Activated CD4-positive, alpha-beta T cell treated with anti-CD3 and anti-CD28 coated beads, Interleukin-10, Interleukin-2, amounts not matched to agents 100 ng/mL and 50 ng/mL, durations not matched to agents 16 hours and 8 hours (primary cell): ENCODE measurements around the gene MYH9.
A peak's percentile ranks its signal among the peaks of the same experiment; 100 is the strongest.
"Not testable (repeated sequence)": the region's sequence is repeated elsewhere in the genome, so short reads cannot be mapped to it uniquely, and the experiment has no call there.

Experiments
- DNase-seq: peaks from one replicate; pipeline ENCODE4 v3.0.0-alpha.2; 2020

Gene MYH9

DNA sequence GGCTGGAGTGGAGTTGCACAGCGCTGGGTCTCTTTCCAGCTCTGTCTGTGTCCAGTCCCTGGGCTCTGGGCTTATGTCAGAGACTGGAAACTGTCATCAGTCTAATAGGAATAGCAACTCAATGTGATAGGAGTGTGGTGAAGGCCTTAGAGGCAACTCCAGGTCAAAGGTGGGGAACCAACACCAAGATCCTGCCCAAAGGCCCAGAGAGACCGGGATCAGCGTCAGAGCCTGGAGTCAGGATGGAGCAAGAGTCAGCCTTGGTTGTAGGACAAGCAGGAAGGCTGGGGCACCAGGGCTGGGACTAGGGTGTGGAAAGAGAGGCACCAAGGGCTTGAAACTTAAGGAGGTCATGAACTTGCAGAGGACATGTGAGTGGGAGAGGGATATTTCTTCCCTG, 125.5 kb downstream of the MYH9 start:
- DNase-seq, result not testable (repeated sequence)

DNA sequence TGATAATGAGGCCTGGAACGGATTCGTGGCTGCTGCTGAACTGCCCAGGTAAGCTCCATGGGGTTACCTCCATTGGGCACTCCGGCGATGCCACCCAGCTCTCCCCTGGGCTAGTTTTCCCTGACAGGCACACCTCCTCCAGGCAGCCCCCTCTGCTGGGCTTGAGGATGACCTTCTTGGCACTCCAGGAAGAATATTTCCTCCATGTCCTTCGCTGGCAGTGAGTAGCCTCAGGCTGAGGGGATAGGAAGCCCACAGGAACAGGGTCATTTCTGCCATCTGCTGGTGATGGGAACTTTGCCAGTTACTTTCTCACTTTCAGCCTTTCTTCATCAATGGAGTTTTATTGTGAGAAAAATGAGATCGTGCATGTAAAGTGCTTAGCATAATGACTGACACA, 126.1 kb downstream of the MYH9 start:
- DNase-seq, result not testable (repeated sequence)

DNA sequence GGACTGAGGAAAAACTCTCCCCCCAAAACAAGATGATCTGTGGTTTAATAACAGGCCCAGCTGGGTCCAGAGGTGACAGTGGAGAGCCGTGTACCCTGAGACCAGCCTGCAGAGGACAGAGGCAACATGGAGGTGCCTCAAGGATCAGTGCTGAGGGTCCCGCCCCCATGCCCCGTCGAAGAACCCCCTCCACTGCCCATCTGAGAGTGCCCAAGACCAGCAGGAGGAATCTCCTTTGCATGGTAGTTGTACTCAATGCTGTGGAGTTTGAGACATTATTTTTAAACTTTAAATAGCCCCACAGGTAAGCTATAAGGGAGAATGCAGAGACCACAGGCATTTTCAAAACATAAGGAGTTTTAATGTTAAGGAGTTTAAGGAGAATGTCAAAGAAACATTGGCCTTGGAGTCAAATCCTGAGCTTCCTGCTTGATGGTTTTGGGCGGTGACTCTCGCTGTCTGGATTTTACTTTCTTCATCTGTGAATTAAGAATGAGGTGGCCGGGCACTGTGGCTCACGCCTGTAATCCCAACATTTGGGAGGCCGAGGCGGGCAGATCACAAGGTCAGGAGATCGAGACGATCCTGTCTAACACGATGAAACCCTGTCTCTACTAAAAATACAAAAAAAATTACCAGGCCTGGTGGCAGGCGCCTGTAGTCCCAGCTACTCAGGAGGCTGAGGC, 128.0 kb downstream of the MYH9 start:
- no peak for DNase-seq

DNA sequence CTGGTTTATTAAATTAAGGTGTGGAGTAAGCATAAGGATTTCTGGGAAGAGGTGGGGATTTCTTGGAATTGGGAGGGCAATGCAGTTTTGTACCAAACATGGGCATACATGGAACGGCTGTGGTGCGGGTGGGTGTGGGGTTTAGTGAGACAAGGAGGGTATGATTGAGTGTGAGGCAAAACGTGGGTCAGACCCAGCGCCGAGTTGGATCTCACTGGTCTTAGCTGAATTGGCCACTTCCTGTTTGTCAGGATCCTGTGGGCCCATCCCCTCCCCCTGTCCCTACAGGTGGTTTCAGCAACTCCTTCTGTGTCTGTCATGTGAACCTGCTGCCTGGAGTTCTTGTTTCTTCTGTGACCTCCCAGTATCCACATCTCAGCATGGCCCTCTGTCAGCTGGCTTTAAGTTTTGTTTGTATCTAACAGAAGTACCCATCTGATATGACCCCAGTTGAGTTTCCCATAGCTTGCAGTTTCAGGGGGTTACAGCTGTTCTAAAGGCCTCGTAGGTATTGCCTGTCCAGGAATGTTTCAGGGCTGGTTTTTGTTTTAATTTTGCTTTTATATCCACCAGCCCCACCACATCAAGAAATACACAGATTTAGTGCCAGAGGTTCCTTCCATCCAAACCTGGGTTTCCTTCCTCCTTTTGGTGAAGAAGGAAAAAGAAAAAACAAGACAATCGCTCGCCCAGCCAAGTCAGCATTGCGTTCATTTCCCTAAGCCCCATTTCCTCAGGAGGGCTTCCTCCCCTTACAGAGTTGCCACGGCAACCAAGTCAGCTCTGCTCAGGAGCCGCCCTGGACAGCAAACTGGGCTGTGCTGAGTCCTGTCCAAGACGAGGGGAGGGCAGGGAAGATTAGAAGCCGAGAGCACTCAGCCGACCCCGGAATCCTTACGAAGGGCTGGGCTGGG, 128.8 kb downstream of the MYH9 start:
- peak; percentile 65 for DNase-seq

GRCh38 chr22:36257948-36258670, 129.7 kb downstream of the MYH9 start:
- DNase-seq, result no peak

- no peak for DNase-seq
These were observed 130.5 kb downstream of the MYH9 start for GRCh38 chr22:36257308-36257707.

GRCh38 chr22:36256478-36256877, 131.3 kb downstream of the MYH9 start:
- DNase-seq, result no peak

- DNase-seq, result not testable (repeated sequence)
These were observed 132.2 kb downstream of the MYH9 start for GRCh38 chr22:36255572-36255971.

DNA sequence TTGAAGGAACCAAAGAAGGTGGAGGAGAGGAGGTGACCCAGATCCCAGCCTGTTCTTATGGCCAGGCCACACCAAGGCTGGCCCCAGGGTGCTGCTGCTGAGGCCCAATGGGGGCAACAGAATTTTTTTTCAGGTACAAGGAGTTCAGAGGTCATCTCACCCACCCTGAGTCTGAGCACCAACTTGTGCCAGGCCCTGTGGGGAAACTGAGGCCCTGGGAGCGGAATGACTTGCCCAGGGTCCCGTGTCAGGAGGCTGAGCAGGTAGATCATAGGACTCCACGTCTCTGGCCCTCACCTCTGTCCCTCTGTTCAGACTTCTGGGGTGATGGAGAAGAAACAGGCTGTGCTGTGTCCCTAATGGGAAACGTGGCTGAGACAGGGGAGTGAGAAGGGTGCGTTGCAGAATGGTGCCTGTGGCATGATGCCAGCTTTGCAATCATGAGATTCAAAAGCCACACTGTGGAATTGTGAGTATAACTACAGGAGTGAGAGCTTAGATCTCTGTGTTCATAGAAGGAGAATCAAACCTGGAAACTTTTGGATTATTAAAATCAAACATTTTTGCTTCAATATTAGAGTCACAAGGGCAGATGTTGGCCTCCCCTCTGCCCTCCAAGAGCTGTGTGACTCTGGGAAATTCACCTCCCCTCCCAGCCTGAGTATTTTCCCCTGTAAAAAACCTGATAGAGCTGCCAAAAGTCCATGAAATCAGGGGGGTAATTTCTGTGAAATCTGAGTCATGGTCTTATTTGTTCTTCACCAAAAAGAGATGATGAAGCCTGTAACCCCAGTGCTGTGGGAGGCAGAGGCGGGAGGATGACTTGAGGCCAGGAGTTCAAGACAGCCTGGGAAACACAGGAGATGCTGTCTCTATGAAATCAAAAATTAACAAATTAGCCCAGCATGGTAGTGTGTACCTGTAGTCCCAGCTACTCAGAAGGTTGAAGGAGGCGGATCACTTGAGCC, 134.0 kb downstream of the MYH9 start:
- DNase-seq, result no peak

DNA sequence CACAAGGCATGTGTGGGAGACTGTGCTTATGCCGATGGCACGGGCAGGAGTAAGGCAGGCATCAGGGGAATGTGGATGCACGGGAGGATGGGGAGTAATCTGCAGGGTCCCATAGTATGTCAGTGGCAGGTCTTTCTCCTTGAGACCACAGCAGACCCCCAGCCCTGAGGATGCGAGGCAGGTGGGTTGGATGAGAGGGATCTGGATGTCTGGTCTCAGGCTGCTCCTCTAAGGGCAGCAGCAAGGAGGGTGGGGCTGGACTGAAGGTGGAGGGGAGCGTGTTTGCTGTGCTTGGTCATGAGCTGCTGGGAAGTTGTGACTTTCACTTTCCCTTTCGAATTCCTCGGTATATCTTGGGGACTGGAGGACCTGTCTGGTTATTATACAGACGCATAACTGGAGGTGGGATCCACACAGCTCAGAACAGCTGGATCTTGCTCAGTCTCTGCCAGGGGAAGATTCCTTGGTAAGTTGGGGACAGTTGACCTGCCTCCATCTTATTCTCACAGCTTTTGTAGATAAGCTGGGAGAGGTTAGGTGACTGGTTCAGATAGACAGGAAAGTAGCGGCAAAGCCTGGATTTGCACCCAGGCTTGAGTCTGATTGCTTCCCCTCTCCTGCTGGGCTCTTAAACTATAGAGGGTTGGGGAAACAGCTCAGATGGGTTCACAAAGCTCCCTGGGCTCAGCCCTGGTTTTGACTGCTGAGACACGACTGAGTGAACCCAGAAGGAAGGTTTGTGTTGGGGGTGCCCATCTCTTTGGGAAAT, 134.8 kb downstream of the MYH9 start, which contains the start of gene APOL1:
APOL1 (plus strand) TSS at position 380 of the 769 bp plus-strand sequence. CDS start 1,823 bp downstream, outside the sequence.
- peak; percentile 78 for DNase-seq

DNA sequence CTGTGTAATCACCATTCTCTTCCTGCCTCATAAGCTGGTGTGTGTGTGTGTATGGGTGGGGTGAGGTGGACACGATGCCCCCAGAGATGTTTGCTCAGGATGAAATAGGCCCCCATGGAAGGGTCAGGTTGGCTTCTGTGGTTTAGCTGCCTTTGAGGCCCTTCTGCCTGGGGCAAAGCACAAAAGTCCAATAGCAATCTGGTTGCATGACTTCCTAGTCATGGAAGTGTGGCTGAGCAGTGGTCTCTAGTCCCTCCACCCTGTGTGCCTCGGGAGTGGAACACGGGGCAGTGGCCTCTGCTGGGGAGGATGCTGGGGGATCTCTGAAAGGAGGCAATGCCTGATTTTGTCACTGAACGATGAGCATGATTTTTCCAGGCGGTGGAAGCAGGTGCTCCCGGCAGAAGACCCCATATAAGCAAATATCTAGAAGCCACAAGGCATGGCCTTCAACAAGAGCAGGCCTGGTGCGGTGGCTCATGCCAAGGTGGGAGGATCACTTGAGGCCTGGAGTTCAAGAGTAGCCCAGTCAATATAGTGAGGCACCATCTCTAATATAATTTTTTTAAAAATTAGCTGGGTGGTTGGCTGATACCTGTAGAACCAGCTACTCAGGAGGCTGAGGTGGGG, 135.7 kb downstream of the MYH9 start:
- DNase-seq, result not testable (repeated sequence)

DNA sequence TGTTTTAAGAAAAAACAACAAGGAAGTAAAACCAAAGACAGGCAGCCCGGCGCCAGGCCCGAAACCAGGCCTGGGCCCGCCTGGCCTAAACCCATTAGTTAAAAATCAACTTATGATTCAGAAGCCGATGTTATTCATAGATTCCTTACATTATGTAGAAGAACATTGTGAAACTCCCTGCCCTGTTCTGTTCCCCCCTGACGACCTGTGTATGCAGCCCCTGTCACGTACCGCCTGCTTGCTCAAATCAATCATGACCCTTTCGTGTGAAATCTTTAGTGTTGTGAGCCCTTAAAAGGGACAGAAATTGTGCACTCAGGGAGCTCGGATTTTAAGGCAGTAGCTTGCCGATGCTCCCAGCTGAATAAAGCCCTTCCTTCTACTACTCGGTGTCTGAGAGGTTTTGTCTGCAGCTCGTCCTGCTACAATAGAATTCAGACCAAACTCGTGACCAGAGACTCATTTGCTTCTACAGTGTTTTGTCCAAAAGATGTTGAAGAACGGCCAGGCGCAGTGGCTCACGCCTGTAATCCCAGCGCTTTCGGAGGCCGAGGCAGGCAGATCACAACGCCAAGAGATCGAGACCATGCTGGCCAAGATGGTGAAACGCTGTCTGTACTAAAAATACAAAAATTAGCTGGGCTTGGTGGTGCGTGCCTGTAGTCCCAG, 137.3 kb downstream of the MYH9 start:
- DNase-seq, result not testable (repeated sequence)

DNA sequence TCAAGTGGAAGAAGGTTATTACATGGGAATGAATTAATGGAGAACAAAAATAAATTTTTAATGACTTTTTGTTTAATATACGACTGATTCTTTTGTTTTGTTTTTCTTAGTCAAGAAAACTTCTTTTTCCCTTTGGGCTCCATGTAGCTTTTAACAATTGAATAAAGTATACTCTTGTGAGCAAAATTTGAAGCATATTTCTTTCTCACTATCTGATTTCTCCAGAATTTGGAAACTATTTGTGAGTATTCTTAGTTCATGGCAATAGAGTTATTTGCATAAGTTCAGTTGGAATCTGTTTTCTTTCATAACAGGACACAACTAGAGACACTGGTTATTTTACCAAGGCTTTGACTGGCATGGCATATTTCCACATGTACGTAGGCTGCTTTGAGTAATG, 138.6 kb downstream of the MYH9 start:
- DNase-seq, result no peak

DNA sequence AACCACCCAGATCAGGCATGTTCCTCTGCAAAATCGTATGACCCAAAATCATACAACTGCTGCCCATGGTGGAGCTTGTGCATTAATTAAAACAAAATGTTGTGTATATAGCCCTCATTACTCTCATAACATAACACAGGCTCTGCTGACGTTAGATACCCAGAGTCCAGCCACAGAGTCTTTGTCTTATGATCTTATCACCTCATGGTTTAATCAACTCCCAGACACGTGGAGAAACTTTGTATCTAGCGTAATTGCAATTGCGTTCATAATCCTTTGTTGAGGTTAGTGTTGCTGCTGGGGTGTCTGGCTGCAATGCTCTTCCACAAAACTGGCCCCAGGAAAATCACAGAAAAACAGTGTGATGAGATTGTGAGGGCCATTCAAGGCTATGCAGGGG, 139.8 kb downstream of the MYH9 start:
- no peak for DNase-seq

GRCh38 chr22:36246718-36247117, 141.0 kb downstream of the MYH9 start:
- DNase-seq, result no peak

GRCh38 chr22:36245805-36246356, 141.9 kb downstream of the MYH9 start:
- DNase-seq, result no peak

DNA sequence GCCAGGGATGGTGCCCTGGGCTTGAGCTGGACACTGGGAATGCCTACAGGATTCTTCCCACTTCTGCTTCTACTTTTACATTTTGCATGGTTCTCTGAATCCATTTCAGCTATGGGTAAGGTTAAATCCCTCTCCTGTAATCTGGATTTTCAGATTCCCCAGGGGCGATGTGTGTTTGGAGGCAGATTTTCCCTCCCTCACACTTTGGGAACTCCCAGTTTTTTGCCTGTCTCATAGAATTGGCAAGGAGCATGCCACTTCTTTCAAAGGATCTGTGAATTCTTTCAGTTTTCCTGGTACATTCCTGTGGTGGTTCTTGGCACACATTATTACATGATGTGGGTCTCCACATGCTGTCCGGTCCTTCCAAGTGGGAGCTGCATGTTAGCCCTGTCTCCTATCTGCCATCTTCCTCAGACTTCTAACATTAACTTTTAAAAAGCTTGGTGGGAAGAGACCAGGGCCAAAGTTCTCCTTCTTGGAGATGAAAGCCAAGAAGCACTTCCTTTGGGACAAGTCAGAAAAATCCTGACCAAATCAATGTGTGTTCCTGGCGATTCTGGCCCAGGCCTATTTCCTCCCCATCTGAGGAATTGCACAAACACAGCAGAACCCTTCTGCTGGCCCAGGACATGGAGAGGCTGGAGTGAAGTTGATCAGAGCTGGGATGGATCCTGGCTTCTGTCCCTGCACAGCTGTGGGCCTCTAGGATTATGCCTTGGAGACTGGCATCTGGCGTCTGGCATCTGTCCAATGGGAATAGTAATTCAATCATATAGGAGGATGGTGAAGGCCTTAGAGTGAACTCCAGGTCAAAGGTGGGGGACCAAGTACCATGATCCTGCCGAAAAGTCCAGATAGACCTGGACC, 143.0 kb downstream of the MYH9 start:
- no peak for DNase-seq

- DNase-seq, result no peak
These were observed 143.8 kb downstream of the MYH9 start for GRCh38 chr22:36243986-36244385.
